ENCODE results near the gene GPX8. TPM values are rescaled to one million over a fixed set of nuclear protein-coding genes. Genes with fewer than 3 reads are reported as not detected.

Gene GPX8
- total and polyA plus RNA-seq, 9 of the 15 experiments (the other 6 are each of a cell fraction or from before 2014, with no cell fraction given) = 0.62 to 1.8 (median 1.2) TPM

DNA sequence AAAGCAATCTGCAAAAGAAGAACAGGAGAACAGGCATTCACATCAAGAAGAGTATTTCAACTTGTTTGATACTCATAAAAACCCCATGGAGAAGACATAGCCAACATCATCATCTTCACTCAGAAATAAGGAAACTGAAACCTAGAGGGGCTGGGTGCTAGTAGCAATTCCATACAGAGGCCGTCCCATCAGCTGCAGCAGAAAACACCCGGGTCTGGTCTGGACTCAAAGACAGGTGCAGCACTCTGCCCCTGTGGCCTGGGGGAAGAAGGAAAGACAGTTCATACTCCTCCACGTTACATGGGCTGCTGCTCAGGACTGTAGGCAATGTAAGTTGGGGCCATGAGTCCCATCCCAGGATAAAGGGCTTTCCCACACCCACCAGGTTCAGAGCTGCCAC lies 45.9 kb upstream of the GPX8 start (continued):
- TF ChIP-seq, protein P1, sequence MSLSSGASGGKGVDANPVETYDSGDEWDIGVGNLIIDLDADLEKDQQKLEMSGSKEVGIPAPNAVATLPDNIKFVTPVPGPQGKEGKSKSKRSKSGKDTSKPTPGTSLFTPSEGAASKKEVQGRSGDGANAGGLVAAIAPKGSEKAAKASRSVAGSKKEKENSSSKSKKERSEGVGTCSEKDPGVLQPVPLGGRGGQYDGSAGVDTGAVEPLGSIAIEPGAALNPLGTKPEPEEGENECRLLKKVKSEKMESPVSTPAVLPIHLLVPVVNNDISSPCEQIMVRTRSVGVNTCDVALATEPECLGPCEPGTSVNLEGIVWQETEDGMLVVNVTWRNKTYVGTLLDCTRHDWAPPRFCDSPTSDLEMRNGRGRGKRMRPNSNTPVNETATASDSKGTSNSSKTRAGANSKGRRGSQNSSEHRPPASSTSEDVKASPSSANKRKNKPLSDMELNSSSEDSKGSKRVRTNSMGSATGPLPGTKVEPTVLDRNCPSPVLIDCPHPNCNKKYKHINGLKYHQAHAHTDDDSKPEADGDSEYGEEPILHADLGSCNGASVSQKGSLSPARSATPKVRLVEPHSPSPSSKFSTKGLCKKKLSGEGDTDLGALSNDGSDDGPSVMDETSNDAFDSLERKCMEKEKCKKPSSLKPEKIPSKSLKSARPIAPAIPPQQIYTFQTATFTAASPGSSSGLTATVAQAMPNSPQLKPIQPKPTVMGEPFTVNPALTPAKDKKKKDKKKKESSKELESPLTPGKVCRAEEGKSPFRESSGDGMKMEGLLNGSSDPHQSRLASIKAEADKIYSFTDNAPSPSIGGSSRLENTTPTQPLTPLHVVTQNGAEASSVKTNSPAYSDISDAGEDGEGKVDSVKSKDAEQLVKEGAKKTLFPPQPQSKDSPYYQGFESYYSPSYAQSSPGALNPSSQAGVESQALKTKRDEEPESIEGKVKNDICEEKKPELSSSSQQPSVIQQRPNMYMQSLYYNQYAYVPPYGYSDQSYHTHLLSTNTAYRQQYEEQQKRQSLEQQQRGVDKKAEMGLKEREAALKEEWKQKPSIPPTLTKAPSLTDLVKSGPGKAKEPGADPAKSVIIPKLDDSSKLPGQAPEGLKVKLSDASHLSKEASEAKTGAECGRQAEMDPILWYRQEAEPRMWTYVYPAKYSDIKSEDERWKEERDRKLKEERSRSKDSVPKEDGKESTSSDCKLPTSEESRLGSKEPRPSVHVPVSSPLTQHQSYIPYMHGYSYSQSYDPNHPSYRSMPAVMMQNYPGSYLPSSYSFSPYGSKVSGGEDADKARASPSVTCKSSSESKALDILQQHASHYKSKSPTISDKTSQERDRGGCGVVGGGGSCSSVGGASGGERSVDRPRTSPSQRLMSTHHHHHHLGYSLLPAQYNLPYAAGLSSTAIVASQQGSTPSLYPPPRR (CRISPR knock-in tag; IDR thresholded peaks at IDR 0.05; ENCODE audit: borderline replicate concordance) = no peak
- TF ChIP-seq BCOR (IDR thresholded peaks at IDR 0.05) = no peak
- no peak for TF ChIP-seq EWSR1 (IDR thresholded peaks at IDR 0.05; ENCODE audit: borderline replicate concordance, low read depth, partially characterized antibody)
- no peak for TF ChIP-seq ESRRA (IDR thresholded peaks at IDR 0.05; ENCODE audit: borderline replicate concordance, low read depth)
- no peak for TF ChIP-seq SMARCB1 (IDR thresholded peaks at IDR 0.05; ENCODE audit: insufficient read length, low read depth)
- TF ChIP-seq PRDM10 (IDR thresholded peaks at IDR 0.05; ENCODE audit: partially characterized antibody) = no peak
- no peak for TF ChIP-seq ILK (tag; IDR thresholded peaks at IDR 0.05; ENCODE audit: borderline replicate concordance, low read depth)
- TF ChIP-seq, protein P2, sequence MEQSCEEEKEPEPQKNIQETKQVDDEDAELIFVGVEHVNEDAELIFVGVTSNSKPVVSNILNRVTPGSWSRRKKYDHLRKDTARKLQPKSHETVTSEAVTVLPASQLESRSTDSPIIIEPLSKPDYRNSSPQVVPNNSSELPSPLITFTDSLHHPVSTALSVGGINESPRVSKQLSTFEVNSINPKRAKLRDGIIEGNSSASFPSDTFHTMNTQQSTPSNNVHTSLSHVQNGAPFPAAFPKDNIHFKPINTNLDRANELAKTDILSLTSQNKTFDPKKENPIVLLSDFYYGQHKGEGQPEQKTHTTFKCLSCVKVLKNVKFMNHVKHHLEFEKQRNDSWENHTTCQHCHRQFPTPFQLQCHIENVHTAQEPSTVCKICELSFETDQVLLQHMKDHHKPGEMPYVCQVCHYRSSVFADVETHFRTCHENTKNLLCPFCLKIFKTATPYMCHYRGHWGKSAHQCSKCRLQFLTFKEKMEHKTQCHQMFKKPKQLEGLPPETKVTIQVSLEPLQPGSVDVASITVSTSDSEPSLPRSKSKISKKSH (CRISPR knock-in tag; IDR thresholded peaks at IDR 0.05) = no peak
- no peak for TF ChIP-seq ERF (CRISPR knock-in tag; IDR thresholded peaks at IDR 0.05)
